ENCODE measurements around the gene DISC1. TPM values are rescaled to one million over a fixed set of nuclear protein-coding genes. Genes with fewer than 3 reads are reported as not detected.
A peak's percentile ranks its signal among the peaks of the same experiment; 100 is the strongest.

Gene DISC1
- total and polyA plus RNA-seq, 2 donors (not counting 3 experiments of a cell fraction or from before 2014, with no cell fraction given), result 3.3 to 14.7 TPM

GRCh38 chr1:231918239-231919015 lies 291.8 kb downstream of the DISC1 start:
- ChIA-PET POLR2A (no interaction called here), CTCF (interaction anchor here (1.3 kb wide), 1 partner anchor 65 kb away, joined by 4 read pairs; no protein-coding TSS in a partner anchor)
- Histone ChIP-seq H3K9me1 (replicated peaks; ENCODE audit: control insufficient read depth, extremely low read depth, insufficient read depth, low read length) (no peaks in the 10 kb centered on the region), H3K4me3 (replicated peaks in 1 of 3; ENCODE audit: insufficient read depth in 1 of 3, low read depth in 1 of 3, low read length in 3 of 3) (no peak overlapping the region), H2AFZ (ENCODE audit: low read depth, low read length) (no peak overlapping the region), H3K36me3 (ENCODE audit: control insufficient read depth in 2 of 2, extremely low read depth in 1 of 2, insufficient read depth in 2 of 2, low read length in 2 of 2) (no peaks in the 10 kb centered on the region), H3K4me1 (ENCODE audit: control insufficient read depth, extremely low read depth, insufficient read depth, low read length) (peaks cover 34% of the 10 kb centered on the region), H3K9ac (replicated peaks; ENCODE audit: extremely low read depth, insufficient read depth, low read length) (no peak overlapping the region), H3K27ac (ENCODE audit: insufficient read depth, low read depth, low read length) (peak overlapping the region; percentile 40), H3K9me3 (replicated peaks; ENCODE audit: control insufficient read depth, insufficient read depth, low read length) (no peaks in the 10 kb centered on the region), H3K79me2 (ENCODE audit: control insufficient read depth, insufficient read depth, low read length) (no peaks in the 10 kb centered on the region), H4K20me1 (replicated peaks; ENCODE audit: control insufficient read depth, extremely low read depth, insufficient read depth, low read length) (no peaks in the 10 kb centered on the region), H3K4me2 (ENCODE audit: insufficient read depth, low read length) (peak overlapping the region; percentile 34), H3K27me3 (ENCODE audit: control insufficient read depth in 2 of 2, insufficient read depth in 2 of 2, low read length in 2 of 2) (no peaks in the 10 kb centered on the region)
- DNase-seq (ENCODE audit: low read depth, low spot score) (no peak), FAIRE-seq (peak; percentile 31)
- TF ChIP-seq POLR2AphosphoS5 (IDR thresholded peaks at IDR 0.05; ENCODE audit: insufficient read depth, low read depth, low read length) (no peak), MYC (IDR thresholded peaks at IDR 0.05; ENCODE audit: low read depth, low read length) (no peak), EZH2 (IDR thresholded peaks at IDR 0.05; ENCODE audit: borderline replicate concordance, low read depth, low read length, severe bottlenecking) (no peak), CTCF (IDR thresholded peaks at IDR 0.05; ENCODE audit: extremely low read depth in 1 of 2, insufficient read depth in 1 of 2, low read depth in 1 of 2, low read length in 2 of 2) (no peak), FOS (IDR thresholded peaks at IDR 0.05; ENCODE audit: borderline replicate concordance, insufficient read depth, low read length) (no peak), MAX (IDR thresholded peaks at IDR 0.05; ENCODE audit: insufficient read depth, insufficient read length) (no peak), GATA2 (IDR thresholded peaks at IDR 0.05; ENCODE audit: insufficient read depth, insufficient read length, low read depth, low read length) (no peak), POLR2A (IDR thresholded peaks at IDR 0.05; ENCODE audit: low read depth, low read length) (no peak), JUN (IDR thresholded peaks at IDR 0.05; ENCODE audit: borderline replicate concordance, insufficient read depth, insufficient read length, low read depth) (no peak)
- dilution Hi-C loops (cut with MboI; ENCODE audit: extremely low pct_ligation_motif_present, low sequenced_read_pairs) (no loop called here), intact Hi-C loops (cut with micrococcal nuclease) (loop anchor here (1.0 kb wide), 2 partner anchors 11 to 95 kb away; no protein-coding TSS in a partner anchor)
- BruUV-seq (replicated peaks), result no TSS peak
